SU-DHL-6 (cell line): ENCODE results near the gene CDHR2.

Source experiments
- H2AFZ ChIP-seq: fragments of 200-600 bp; sonication (generic); 2 replicates; pipeline ENCODE4 v1.6.1; 2014; ENCODE audit warnings: low read depth, mild to moderate bottlenecking, moderate library complexity, mixed read lengths, antibody characterized with exemption, low read length; ENCODE audit not compliant: severe bottlenecking
- H3F3A ChIP-seq: fragments of 200-600 bp; shearing (Covaris generic); 2 replicates; pipeline ENCODE4 v1.6.0; 2016; ENCODE audit warnings: antibody characterized with exemption, mild to moderate bottlenecking; ENCODE audit not compliant: insufficient read depth
- H3K27ac ChIP-seq: fragments of 200-600 bp; sonication (generic); 2 replicates; pipeline ENCODE4 v1.5.1; 2016; ENCODE audit warnings: low read depth, mild to moderate bottlenecking, low read length, moderate library complexity, mixed read lengths
- H3K27me3 ChIP-seq: fragments of 200-600 bp; sonication (generic), shearing (Covaris generic); 2 replicates; pipeline ENCODE4 v1.6.0; 2014; ENCODE audit warnings: mild to moderate bottlenecking, low read length
- H3K36me3 ChIP-seq: fragments of 200-600 bp; sonication (generic); 2 replicates; pipeline ENCODE4 v1.6.1; 2014; ENCODE audit warnings: mild to moderate bottlenecking, low read length, mixed read lengths
- H3K4me2 ChIP-seq: fragments of 300-600, 200-600 bp; shearing (Covaris generic), sonication (generic); 2 replicates; pipeline ENCODE4 v1.6.0; 2014; ENCODE audit warnings: low read length, low read depth, mild to moderate bottlenecking; ENCODE audit not compliant: poor library complexity, severe bottlenecking
- H3K4me3 ChIP-seq: fragments of 200-600 bp; sonication (generic); 2 replicates; pipeline ENCODE4 v1.5.1; 2014; ENCODE audit warnings: antibody characterized with exemption, low read length, mild to moderate bottlenecking, mixed read lengths; ENCODE audit not compliant: insufficient read depth, poor library complexity, severe bottlenecking
- H3K79me2 ChIP-seq: fragments of 200-600 bp; sonication (generic); 2 replicates; pipeline ENCODE4 v1.6.1; 2014; ENCODE audit warnings: mild to moderate bottlenecking, low read length, moderate library complexity; ENCODE audit not compliant: insufficient read depth
- H3K9ac ChIP-seq: fragments of 200-600 bp; sonication (generic); 2 replicates; pipeline ENCODE4 v1.7.0; 2014; ENCODE audit warnings: mild to moderate bottlenecking, low read length
- H3K9me2 ChIP-seq: fragments of 200-600 bp; sonication (generic); replicated peaks from 2 replicates; pipeline ENCODE4 v1.6.1; 2014; ENCODE audit warnings: low read length; ENCODE audit not compliant: insufficient read depth
- H3K9me3 ChIP-seq: fragments of 200-600 bp; sonication (generic); 2 replicates; pipeline ENCODE4 v1.6.1; 2014; ENCODE audit warnings: low read length, mixed read lengths; ENCODE audit not compliant: insufficient read depth
- H4K20me1 ChIP-seq: fragments of 200-600 bp; sonication (generic); 2 replicates; pipeline ENCODE4 v1.6.1; 2014; ENCODE audit warnings: low read depth, mild to moderate bottlenecking, antibody characterized with exemption, low read length, moderate library complexity, mixed read lengths
- EZH2phosphoT487 ChIP-seq: fragments of 200-600 bp; sonication (generic), shearing (Covaris generic); conservative IDR thresholded peaks from 2 replicates; pipeline ENCODE4 v1.6.1; 2018; ENCODE audit warnings: mild to moderate bottlenecking, antibody characterized with exemption, low read length, moderate library complexity, mixed read lengths
- TF ChIP-seq, protein P1 (sequence below): fragments of 200-600 bp; sonication (generic); IDR thresholded peaks from one replicate; pipeline ENCODE4 v1.5.1; 2017; ENCODE audit warnings: antibody characterized with exemption, mild to moderate bottlenecking, low read length, moderate library complexity; ENCODE audit not compliant: insufficient read depth, poor library complexity, severe bottlenecking

Gene CDHR2

DNA sequence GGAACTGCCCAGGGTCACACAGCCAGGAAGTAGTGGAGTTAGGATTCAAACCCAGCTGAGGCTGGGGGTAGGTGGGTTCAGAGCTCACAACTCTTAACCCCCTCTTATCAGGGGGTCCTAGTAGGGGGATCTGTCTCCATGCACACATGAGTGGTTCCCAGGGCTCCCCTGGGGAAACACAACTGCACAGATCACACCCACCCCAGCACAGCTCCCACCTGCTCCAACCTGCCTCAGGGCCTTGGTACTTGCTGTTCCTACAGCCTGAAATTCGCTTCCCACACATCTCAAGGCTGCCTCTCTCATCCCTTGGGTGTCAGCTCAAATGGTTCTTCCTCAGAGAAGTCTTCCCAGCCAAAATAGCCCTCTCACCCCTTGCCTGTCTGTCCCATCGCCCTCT is 76.4 kb downstream of the CDHR2 start:
- no peaks in the 10 kb centered on the region for H3K79me2 ChIP-seq
- no peak overlapping the region for H3K9ac ChIP-seq
- no peak for TF ChIP-seq EZH2phosphoT487
- TF ChIP-seq, protein P1, sequence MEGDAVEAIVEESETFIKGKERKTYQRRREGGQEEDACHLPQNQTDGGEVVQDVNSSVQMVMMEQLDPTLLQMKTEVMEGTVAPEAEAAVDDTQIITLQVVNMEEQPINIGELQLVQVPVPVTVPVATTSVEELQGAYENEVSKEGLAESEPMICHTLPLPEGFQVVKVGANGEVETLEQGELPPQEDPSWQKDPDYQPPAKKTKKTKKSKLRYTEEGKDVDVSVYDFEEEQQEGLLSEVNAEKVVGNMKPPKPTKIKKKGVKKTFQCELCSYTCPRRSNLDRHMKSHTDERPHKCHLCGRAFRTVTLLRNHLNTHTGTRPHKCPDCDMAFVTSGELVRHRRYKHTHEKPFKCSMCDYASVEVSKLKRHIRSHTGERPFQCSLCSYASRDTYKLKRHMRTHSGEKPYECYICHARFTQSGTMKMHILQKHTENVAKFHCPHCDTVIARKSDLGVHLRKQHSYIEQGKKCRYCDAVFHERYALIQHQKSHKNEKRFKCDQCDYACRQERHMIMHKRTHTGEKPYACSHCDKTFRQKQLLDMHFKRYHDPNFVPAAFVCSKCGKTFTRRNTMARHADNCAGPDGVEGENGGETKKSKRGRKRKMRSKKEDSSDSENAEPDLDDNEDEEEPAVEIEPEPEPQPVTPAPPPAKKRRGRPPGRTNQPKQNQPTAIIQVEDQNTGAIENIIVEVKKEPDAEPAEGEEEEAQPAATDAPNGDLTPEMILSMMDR: no peak
- no peaks in the 10 kb centered on the region for H3K9me3 ChIP-seq
- H3K4me3 ChIP-seq: no peak overlapping the region
- H4K20me1 ChIP-seq: no peaks in the 10 kb centered on the region
- no peaks in the 10 kb centered on the region for H3F3A ChIP-seq
- no peaks in the 10 kb centered on the region for H3K27me3 ChIP-seq
- no peak overlapping the region for H2AFZ ChIP-seq
- H3K9me2 ChIP-seq: no peaks in the 10 kb centered on the region
- H3K4me2 ChIP-seq: no peak overlapping the region
- H3K27ac ChIP-seq: no peak overlapping the region
- H3K36me3 ChIP-seq: no peaks in the 10 kb centered on the region

DNA sequence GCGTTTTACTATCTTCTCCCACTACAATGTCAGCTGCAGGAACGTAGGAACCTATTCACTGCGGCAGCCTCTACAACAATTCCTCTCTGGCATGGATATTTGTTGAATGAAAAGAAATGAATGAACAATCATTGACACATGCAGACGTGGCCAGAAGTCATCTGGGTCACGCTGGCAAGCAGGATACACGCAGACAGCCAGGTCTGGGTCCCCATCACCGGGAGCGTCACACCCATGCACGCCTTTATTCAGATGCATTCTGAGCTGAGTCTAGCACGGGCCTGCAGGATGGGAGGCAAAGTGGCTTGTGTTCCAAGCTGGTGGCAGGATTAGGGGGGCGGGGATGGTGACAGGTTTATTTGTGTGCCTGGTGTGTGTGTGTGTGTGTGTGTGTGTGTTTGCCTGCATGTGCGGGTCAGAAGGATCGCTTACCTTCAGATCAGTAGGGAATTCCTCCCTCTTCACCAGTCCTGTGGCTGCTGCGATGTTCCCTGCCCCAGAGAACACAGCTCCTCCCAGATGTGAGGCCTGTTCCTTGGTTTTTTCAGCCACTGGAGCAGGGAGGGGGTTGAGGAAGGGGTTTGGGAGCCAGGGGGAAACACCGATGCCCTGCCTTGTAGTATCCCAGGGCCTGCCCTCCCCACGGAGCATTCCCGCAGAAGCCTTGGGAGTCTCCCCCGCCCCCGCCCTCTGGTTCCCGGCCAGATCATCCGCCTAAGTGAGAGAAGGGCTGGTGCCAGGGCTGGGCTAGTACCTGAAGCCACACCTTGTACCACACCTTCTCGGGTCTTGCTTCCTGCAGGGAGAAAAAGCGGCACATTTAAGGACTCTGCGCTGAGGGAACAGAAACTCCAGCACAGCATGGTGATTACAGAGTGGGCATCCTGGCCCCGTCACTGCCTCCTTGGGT is 77.1 kb downstream of the CDHR2 start:
- Histone ChIP-seq H3K9me2 (no peaks in the 10 kb centered on the region), H3K4me2 (no peak overlapping the region), H3K36me3 (no peaks in the 10 kb centered on the region), H2AFZ (no peak overlapping the region), H3K4me3 (no peak overlapping the region), H3F3A (no peaks in the 10 kb centered on the region), H4K20me1 (no peaks in the 10 kb centered on the region), H3K27ac (no peak overlapping the region), H3K9me3 (no peaks in the 10 kb centered on the region), H3K79me2 (no peaks in the 10 kb centered on the region), H3K27me3 (no peaks in the 10 kb centered on the region), H3K9ac (no peak overlapping the region)
- TF ChIP-seq, protein P1: no peak
- no peak for TF ChIP-seq EZH2phosphoT487

DNA sequence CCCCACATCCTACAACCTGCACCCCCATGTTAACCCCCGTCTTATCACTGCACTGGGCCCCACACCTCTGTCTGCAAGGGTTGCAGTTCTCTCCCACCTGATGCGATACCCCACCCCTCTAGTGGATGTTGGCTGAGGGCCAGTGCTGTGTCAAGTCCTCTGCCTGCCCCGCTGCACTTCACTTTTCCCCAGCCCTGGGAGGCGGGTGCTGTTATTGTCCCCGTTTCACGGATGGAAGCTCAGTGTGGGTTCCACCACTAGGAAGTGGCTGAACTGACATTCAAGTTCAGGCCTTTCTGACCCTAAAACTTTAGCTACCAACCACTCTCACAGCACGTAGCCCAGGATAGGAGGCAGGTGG is 77.7 kb downstream of the CDHR2 start:
- Histone ChIP-seq H3K9me3 (no peaks in the 10 kb centered on the region), H3K27ac (no peak overlapping the region), H3K36me3 (no peaks in the 10 kb centered on the region), H3K79me2 (no peaks in the 10 kb centered on the region), H3K9ac (no peak overlapping the region), H3K4me3 (no peak overlapping the region), H2AFZ (no peak overlapping the region), H3K9me2 (no peaks in the 10 kb centered on the region), H3K4me2 (no peak overlapping the region), H3K27me3 (no peaks in the 10 kb centered on the region), H4K20me1 (no peaks in the 10 kb centered on the region), H3F3A (no peaks in the 10 kb centered on the region)
- TF ChIP-seq, protein P1: no peak
- TF ChIP-seq EZH2phosphoT487: no peak
